ENCODE measurements around the gene DIPK2A.
A peak's percentile ranks its signal among the peaks of the same experiment; 100 is the strongest.

Gene DIPK2A

DNA sequence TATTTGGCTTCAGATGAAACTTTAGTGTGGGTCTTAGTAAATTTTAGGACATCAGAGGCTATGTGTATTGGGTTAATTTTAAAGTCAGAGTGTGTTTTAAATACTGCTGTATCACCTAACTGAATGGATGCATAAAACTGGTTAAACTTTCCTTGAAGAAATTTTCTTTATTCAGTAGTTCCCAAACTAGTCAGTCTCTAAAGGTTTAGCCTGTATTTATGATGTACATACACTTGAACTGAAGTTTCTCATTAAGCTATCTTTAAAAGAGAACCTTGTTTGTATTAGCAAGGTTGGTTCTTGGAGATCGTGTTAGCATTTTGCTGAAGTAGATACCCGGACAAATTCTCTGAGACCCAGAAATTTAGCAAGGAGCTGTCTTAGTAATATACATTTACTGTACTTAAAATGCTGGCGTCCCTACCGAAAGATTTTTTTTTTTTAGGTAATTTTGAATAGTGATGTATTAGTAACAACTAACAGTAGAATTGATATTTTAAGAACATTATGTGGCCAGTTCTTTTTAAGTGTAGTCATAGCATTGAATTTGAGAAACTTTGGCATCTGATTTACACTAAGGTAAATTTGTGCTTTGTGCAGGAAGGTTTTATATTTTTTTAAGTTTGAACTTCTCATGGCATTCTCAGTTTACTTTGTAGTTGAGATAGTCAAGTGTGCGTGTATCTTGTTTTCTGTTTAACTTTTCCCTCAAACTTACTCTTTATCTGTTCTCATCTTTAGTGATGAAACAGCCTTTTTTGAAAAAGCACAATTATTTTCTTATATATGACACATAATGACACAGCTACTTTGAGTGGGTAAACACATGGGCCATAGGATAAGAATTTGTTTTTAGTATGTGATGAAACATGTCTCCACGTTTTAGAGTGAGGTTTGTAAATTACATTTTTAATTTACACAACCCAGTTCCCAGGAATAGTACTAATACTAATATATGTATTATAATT, 2.9 kb downstream of the DIPK2A start:
- no peak for DNase-seq

- peak; percentile 56 for DNase-seq
Observed at GRCh38 chr3:143975554-143976152, 4.0 kb downstream of the DIPK2A start.

DNA sequence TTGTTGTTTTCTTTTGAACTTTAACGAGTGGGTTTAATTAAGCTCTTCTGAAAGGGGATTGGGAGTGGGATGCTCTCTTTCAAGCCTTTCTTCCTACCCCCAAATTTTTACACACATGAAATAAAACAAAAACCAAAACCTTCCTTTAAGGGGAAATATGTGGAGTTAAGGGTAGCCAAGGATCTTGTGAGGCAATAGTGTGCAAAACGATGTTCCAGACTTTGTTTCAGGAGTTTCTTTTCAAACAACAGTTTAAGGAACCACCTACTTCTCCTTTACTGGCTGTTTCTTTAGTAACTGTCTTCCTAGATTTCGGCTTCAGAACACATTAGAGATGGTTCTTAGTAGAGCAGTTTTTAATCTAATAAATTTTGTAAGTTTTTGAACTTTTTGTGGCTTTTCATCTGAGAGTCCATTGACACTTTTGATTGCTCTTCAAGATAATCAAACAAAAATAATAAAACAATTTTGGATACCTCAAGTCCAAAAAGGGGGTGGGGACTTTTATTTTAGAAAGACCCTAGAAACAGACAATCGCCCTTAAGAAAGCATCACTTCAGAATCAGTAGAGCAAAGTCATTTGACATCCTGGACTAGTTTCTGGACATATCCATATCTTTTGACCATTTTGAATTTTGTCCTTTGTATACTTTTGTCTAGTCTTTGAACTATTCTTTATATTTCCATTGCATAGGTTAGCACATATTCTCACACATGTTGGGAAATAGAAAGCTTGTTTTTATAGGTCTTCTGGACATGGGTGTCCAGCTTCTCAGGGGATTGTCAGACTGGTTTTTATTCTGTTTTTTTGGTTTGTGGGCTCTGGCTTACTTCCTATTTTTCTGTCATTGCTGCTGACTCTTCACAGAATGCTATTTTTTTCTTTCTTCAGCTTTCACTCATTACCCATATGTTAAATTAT, 6.0 kb downstream of the DIPK2A start:
- peak; percentile 44 for DNase-seq

DNA sequence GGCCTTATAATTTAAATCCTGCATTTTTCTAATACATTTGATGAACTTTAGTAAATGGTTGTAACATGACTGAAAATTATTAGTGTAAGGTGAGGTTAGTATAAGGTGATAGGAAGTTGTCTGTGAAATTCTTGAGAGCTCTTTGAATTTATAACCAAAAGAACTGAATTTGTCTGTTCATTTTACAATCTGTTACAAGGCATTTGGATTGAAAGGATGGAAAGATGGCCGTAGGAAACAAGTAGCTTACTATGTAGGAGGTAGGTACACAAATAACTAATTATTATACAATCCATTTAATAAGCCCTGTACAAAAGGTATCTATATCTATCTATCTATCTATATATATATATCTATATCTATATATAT, 6.6 kb downstream of the DIPK2A start:
- DNase-seq: no peak

DNA sequence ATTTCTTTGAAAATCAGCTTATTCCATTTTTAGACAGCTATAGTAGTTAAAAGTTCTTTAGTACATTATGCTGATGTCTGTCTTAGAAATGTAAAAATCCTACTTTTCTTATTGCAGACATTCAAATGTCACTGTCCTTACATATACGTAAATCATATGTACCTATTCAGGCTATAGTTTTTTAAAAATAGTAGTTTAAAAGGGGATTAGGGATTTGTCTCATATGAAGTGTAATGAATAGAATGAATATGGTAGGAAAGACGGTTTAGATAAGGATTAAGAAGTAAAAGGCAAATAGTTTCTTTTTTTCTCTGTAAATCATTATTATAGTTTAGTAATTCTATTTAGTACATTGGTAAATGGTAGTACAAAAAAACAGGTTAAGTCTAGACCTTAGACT, 7.4 kb downstream of the DIPK2A start:
- DNase-seq: no peak

DNA sequence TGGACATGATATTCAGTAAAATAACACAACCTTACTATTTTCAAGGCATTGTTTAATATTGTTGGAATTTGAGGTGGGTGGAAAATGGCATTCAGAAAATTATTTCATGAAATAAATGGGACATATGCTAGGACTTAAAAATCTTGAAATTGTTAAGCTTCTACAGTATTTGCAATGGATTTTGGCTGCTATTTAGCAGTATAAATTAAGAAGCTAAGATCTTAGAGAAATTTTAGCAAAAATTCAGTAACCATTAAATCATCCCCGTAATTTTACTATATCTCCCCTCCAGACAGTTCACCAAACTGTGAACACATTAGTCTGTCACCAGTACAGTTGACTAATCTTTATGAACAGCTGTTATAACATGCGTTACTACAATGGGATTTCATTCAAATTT, 8.2 kb downstream of the DIPK2A start:
- DNase-seq: no peak

DNA sequence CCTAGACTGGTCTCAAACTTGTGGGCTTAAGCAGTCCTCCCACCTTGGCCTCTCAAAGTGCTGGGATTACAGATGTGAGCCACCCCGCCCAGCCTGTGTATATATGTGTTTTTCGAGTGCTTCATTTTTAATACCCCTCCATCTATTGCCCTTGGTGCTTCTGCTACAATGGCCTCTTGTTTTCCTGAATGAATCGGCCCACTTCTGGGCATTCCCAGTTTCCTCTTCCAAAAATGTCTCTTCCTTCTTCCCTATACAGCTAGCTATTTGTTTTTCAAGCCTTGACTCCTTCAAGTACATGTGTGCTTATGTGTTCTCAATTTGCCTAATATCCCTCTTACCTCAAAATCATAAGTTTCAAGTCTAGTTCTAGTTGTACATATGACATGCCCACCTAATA, 16.7 kb downstream of the DIPK2A start:
- DNase-seq: no peak

- no peak for DNase-seq
Observed at GRCh38 chr3:143989461-143989860, 17.8 kb downstream of the DIPK2A start.

DNA sequence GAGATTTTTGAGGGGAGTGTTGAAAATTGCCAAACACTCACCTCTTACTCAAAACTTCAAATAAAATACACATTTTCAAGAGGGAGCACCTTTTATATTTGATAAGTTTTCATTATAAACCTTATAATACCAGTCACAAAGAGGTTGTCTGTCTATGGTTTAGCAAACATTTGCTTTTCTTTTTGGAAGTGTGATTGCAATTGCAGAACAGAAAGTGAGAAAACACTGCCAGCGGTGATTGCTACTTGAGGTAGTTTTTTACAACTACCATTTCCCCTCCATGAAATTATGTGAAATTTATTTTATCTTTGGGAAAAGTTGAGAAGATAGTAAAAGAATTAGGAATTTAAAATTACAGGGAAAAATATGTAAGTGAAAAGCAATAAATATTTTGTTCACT, 20.1 kb downstream of the DIPK2A start:
- no peak for DNase-seq

- DNase-seq: no peak
Observed at GRCh38 chr3:143998266-143998665, 26.6 kb downstream of the DIPK2A start.

GRCh38 chr3:144003051-144003450, 31.4 kb downstream of the DIPK2A start:
- DNase-seq: no peak

DNA sequence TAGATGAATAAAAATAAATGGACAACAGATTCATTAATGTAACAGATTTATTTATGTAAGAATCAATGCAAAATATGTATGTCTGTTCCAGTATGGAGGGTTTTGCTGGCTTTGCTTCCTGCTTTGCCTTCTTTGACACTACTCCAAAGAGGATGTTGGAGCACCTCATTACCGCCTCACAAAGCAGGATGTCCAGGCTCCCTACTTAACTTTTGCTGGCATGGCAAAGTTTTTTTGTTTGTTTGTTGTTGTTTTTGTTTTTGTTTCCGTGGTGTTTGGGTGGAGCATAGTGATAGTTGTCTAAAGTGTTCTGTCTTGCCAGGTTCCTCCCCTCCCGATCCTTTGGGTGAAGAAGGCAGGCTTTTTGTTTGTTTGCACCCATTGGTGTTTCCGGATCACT, 38.7 kb downstream of the DIPK2A start:
- DNase-seq: no peak

DNA sequence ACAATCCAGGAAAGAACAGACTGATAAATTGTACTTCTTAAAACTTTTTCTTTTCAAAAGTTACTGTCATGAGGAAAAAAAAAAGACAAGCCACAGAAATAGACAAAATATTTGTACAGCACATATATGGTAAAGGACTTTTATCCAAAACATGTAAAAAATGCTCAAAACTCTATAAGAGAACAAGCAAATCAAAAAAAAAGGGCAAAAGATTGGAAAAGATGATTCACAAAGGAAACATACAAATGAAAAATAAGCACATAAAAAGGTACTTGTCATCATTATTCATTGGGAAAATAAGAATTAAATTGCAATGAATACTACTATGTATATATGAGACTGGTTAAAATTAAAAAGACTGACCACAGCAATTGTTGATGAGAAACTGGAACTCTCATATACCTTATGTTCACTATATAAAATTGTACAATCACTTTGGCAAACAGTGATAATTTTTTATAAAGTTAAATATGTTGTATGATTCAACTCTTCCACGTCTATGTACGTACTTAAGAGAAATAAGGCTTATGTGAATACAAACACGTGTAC, 39.7 kb downstream of the DIPK2A start:
- DNase-seq: no peak

DNA sequence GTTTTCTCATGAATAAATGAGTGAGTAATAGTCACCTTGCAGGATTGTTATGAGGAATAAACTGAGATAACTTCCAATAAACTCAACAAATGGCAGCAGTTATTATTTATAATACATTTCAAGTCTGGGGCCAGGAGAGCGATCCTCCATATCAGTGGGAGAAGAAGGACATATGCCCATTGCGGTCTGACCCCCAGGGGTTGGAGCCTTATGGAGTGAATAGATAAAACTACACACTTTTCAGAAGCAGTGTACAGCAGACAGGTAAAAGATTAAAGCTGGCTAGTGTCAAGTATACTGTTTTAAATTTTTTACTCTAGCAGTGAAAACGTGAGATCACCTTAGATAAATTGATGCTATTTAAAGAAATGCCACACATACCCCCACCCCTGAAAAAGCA, 43.5 kb downstream of the DIPK2A start:
- DNase-seq: no peak

- no peak for DNase-seq
Observed at GRCh38 chr3:144018776-144019175, 47.2 kb downstream of the DIPK2A start.
